ENCODE data around the gene STX18.
"Not testable (repeated sequence)": the region's sequence is repeated elsewhere in the genome, so short reads cannot be mapped to it uniquely, and the experiment has no call there.

- not testable (repeated sequence) for TF ChIP-seq CTCF (IDR thresholded peaks at IDR 0.05; ENCODE audit: insufficient read depth, low read depth, low read length); EZH2 (IDR thresholded peaks at IDR 0.05; ENCODE audit: insufficient read depth, low read length)
Measured at GRCh38 chr4:4550161-4550560, 8.3 kb upstream of the STX18 start.

All from astrocyte (in vitro differentiated cells and primary cell).